Pancreas (tissue), 10 donors: ENCODE measurements around the gene CEP250. TPM values are rescaled to one million over a fixed set of nuclear protein-coding genes. Genes with fewer than 3 reads are reported as not detected.

Experiments
- ATAC-seq, 4 donors: fragments of 200-7000 bp; cut with Tn5 transposase; one replicate each; pipeline versions ENCODE4 v1.8.0 to v1.9.1; 2020; ENCODE audit warnings: mild to moderate bottlenecking in 4 of 4, moderate library complexity in 4 of 4
- DNase-seq, 6 donors: peaks; one replicate each; pipeline ENCODE4 v3.0.0-alpha.2; 2020
- FAIRE-seq: peaks from 2 replicates; lab custom pipeline; 2012; peaks lifted over from hg19 to GRCh38; lab: Jason Lieb, UNC
- H3K27ac ChIP-seq, 4 donors: fragments of 200-600 bp; sonication (generic); 1 replicate in 3 of 4; 2 replicates in 1 of 4; pipeline versions ENCODE4 v1.5.0 to v1.8.0; 2020
- H3K27me3 ChIP-seq, 4 donors: fragments of 200-600 bp; one replicate each; pipeline ENCODE4 v1.8.0; 2021
- H3K36me3 ChIP-seq, 3 donors: fragments of 200-600 bp; sonication (generic) in 1 of 3; one replicate each; pipeline versions ENCODE4 v1.5.0 to v1.8.0; 2020 to 2021
- H3K4me1 ChIP-seq, 3 donors: fragments of 200-600 bp; one replicate each; pipeline ENCODE4 v1.8.0; 2021
- H3K4me3 ChIP-seq, 4 donors: fragments of 200-600 bp; sonication (generic) in 2 of 4; one replicate each; pipeline versions ENCODE4 v1.5.0 to v1.8.0; 2020 to 2021
- H3K9me3 ChIP-seq, 4 donors: fragments of 200-600 bp; one replicate each; pipeline ENCODE4 v1.8.0; 2021
- WGBS, 2 donors: extraction: QIAGEN DNeasy Blood & Tissue Kit; methylation state at CpG; one replicate each; pipeline ENCODE4 v1.1.7; 2013; 5-methylcytosine and 5-hydroxymethylcytosine counted together
- intact Hi-C, 3 donors: fragments of 100-400 bp; cut with DNase I; formaldehyde crosslinking; loops; one replicate each; pipeline versions ENCODE4 v1.11.1 to v1.14.2; 2022
- polyA plus RNA-seq, 2 donors: library from polyadenylated mRNA; stranded (reverse); fragments of 200-250 nt; gene quantifications; one replicate each; pipeline ENCODE4 v1.2.3, GENCODE V29; 2013
- total RNA-seq, 6 donors: library from RNA; stranded (reverse); fragmentation: NEBNext Ultra II Directional in 4 of 6; extraction: Animal tissue kit (Norgen Biotek cat#: 25700) in 4 of 6; gene quantifications; one replicate each; pipeline versions ENCODE4 v1.2.1 to v1.2.4, GENCODE V29; 2021 to 2023
- TF ChIP-seq, protein P1 (sequence below), 4 donors: fragments of 200-600 bp; sonication (generic) in 3 of 4; IDR thresholded peaks; one replicate each; pipeline versions ENCODE4 v1.5.0 to v1.8.0; 2021; ENCODE audit warnings: antibody characterized with exemption in 4 of 4
- donor health status: healthy with polysubstance abuse.
- donor health status: DM: no; HTN: no; CAD: no; lungs with moderate emphysema.
- donor health status: DM: no; HTN: no; CAD: no.
- donor health status: control.
- donor health status: control.
- donor health status: Bipolar disorder and iron deficiency.
- donor health status: DM: yes; HTN: yes; CAD: no.
- donor health status: DM: no; HTN: no; CAD: no.
- donor health status: DM: no; HTN: no; CAD: no.
- donor health status: DM: yes; HTN: yes; CAD: no.

Gene CEP250
- total and polyA plus RNA-seq, 8 donors: 4.5 to 16.2 (median 10.0) TPM

DNA sequence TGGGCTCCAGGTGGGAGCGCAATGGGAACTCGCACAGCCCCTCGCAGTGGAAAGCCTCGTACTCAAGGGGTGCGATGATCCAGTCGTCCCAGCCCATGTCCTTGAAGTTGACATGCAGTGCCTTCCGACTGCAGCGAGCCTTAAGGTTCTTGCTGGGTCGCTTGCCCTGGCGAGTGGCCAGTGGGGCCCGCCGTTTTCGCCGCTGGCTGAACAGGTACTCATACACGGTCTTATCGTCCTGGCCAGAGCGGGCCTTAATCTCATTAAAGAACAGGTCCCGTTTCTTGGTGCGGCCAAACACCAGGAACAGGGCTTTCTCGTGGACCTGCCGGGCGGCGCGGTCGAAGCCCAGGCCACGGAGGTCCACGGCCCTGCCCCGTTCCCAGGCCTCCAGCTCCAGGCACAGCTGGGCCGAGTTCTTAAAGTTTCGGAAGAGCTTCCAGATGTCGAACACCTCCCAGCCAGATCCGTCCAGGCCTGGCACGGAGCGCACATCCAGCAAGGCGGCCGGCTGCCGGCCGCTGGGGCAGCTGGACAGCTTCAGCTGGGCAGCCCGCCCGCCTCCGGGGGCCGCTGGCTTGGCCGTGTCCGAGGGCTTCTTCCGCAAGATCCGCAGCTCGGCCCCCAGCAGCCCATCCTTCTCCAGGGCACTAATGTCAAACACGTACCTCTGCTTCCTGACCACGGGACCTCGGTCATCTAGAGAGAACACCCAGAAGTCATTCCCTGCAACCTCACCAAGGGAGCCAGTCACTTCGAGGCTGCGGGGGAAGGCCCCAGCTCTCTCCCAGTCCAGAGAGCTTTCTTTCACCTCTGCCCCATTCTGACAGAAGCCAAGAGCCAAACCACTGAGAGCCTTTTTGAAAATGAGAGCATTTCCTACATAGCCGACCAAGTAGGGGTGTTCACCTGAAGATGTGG lies 21.1 kb upstream of the CEP250 start:
- ATAC-seq (no peak), DNase-seq (peak in 2 of 6 donors; percentile 31 to 63), FAIRE-seq (no peak)
- Histone ChIP-seq H3K36me3 (no peaks in the 10 kb centered on the region), H3K4me1 (no peaks in the 10 kb centered on the region), H3K27ac (no peak overlapping the region), H3K4me3 (no peak overlapping the region), H3K9me3 (no peaks in the 10 kb centered on the region), H3K27me3 (no peaks in the 10 kb centered on the region)
- TF ChIP-seq, protein P1, sequence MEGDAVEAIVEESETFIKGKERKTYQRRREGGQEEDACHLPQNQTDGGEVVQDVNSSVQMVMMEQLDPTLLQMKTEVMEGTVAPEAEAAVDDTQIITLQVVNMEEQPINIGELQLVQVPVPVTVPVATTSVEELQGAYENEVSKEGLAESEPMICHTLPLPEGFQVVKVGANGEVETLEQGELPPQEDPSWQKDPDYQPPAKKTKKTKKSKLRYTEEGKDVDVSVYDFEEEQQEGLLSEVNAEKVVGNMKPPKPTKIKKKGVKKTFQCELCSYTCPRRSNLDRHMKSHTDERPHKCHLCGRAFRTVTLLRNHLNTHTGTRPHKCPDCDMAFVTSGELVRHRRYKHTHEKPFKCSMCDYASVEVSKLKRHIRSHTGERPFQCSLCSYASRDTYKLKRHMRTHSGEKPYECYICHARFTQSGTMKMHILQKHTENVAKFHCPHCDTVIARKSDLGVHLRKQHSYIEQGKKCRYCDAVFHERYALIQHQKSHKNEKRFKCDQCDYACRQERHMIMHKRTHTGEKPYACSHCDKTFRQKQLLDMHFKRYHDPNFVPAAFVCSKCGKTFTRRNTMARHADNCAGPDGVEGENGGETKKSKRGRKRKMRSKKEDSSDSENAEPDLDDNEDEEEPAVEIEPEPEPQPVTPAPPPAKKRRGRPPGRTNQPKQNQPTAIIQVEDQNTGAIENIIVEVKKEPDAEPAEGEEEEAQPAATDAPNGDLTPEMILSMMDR (IDR thresholded peaks at IDR 0.05): no peak
- intact Hi-C loops: loop anchor here in 2 of 3 donors (5.0 kb wide), 2 partner anchors 127 to 132 kb away; no protein-coding TSS in a partner anchor
- 74 to 81% methylated on average over 53 of the region's 53 CpGs for WGBS, 2 donors

DNA sequence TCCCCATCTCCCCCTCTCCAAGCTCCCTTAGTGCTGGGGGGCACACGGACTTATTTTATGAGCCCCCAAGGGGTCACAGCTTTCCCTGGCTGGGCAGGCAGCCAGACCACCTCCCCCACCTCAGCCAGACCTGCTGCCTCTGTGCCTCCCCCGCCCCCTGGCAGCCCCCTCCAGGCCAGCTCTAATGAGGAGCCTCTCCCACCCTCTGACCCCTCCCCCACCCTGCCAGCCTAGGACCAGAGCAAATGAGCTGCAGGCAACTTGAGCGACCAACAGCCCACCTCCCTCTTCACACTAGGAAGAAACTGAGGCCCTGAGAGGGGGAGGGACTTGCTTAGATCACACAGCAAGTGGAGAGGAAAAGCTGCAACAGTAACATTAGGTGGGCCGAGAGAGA lies 19.2 kb upstream of the CEP250 start:
- FAIRE-seq: no peak
- Histone ChIP-seq H3K4me3 (no peak overlapping the region), H3K4me1 (no peaks in the 10 kb centered on the region), H3K27me3 (no peaks in the 10 kb centered on the region), H3K27ac (no peak overlapping the region), H3K9me3 (no peaks in the 10 kb centered on the region), H3K36me3 (no peaks in the 10 kb centered on the region)
- TF ChIP-seq, protein P1 (IDR thresholded peaks at IDR 0.05): no peak
- intact Hi-C loops: loop anchor here in 2 of 3 donors (5.0 kb wide), 2 partner anchors 129 to 134 kb away; no protein-coding TSS in a partner anchor
- no peak for ATAC-seq
- 76 to 83% methylated on average over 3 to 4 of the region's 4 CpGs for WGBS, 2 donors
- DNase-seq: no peak

DNA sequence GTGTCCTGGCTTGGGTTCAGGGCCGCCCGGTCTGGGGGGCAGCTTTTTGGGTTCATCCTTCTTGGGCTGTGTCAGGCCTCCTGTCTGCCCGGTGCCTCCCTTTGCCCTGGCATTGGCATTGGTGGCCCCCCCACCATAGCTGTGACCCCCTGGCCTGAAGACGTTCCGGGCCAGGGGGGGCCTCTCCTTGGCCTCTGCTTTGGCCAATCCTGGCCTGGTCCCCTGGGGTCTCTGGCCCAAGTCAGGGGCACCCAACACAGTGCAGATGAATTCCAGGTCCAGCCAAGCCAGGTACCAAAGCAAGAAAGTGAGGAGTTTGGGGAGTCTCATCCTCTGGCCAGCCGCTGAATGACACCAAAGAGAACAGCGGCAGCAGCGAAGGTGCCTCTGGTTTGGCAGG lies 17.8 kb upstream of the CEP250 start:
- no peak for ATAC-seq
- Histone ChIP-seq H3K9me3 (no peaks in the 10 kb centered on the region), H3K27me3 (no peaks in the 10 kb centered on the region), H3K4me1 (no peaks in the 10 kb centered on the region), H3K4me3 (no peak overlapping the region), H3K27ac (no peak overlapping the region), H3K36me3 (no peaks in the 10 kb centered on the region)
- FAIRE-seq: no peak
- no peak for DNase-seq
- intact Hi-C loops: loop anchor here in 2 of 3 donors (5.0 kb wide), 2 partner anchors 130 to 135 kb away; no protein-coding TSS in a partner anchor
- TF ChIP-seq, protein P1 (IDR thresholded peaks at IDR 0.05): no peak
- 59 to 77% methylated on average over 8 of the region's 8 CpGs for WGBS, 2 donors

DNA sequence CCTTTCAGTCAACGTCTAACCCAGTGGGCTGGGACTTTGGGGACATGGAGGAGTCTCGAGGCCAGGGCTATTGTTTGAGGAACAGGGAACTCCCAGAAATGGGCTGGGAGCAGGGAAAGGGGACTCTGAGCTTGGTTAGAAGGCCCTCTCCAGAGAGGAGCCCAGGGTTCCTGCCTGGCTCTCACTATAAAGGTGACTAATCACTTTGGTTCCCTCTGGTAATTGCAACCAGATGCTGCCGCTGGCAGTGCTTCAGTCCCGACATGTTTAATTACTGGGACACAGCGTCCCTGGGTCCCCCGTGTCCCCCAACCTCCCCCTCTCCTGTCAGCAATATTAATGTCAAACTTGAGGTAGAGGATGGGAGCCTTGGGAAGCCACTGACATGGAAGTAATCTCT lies 12.4 kb upstream of the CEP250 start:
- H3K9me3 ChIP-seq: no peaks in the 10 kb centered on the region
- H3K27me3 ChIP-seq: no peaks in the 10 kb centered on the region
- no peaks in the 10 kb centered on the region for H3K36me3 ChIP-seq
- TF ChIP-seq, protein P1 (IDR thresholded peaks at IDR 0.05): no peak
- H3K4me3 ChIP-seq: no peak overlapping the region
- intact Hi-C loops: no loop called here
- H3K27ac ChIP-seq: no peak overlapping the region
- no peak for DNase-seq
- H3K4me1 ChIP-seq: no peaks in the 10 kb centered on the region
- WGBS, 2 donors: 43 to 45% methylated on average over 6 of the region's 6 CpGs
- ATAC-seq: no peak
- FAIRE-seq: no peak

DNA sequence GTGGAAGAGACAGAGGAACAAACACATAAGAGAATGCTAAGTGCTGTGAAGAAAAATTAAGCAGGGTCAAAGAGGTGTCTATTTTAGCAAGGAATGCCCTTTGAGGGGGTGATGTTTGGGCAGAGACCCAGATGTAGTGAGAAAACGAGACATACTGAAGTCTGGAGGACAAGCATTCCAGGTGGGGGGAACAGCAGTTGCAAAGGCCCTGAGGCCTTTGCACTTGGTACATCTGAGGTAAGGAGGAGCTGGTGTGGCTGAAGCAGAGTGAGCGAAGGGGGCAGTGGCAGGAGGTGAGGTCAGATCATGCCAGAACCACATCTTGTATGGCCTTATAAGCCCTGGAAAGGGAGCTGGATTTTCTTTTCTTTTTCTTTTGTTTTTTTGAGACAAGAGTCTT lies 11.2 kb upstream of the CEP250 start:
- no peak overlapping the region for H3K4me3 ChIP-seq
- H3K27me3 ChIP-seq: no peaks in the 10 kb centered on the region
- intact Hi-C loops: no loop called here
- TF ChIP-seq, protein P1 (IDR thresholded peaks at IDR 0.05): no peak
- no peaks in the 10 kb centered on the region for H3K4me1 ChIP-seq
- FAIRE-seq (no peak), DNase-seq (no peak), ATAC-seq (no peak)
- 73 to 76% methylated on average over 2 of the region's 2 CpGs for WGBS, 2 donors
- no peak overlapping the region for H3K27ac ChIP-seq
- no peaks in the 10 kb centered on the region for H3K9me3 ChIP-seq
- no peaks in the 10 kb centered on the region for H3K36me3 ChIP-seq
